ENCODE measurements around the gene KLHL2. TPM values are rescaled to one million over a fixed set of nuclear protein-coding genes. Genes with fewer than 3 reads are reported as not detected.

KLHL2 gene, protein sequence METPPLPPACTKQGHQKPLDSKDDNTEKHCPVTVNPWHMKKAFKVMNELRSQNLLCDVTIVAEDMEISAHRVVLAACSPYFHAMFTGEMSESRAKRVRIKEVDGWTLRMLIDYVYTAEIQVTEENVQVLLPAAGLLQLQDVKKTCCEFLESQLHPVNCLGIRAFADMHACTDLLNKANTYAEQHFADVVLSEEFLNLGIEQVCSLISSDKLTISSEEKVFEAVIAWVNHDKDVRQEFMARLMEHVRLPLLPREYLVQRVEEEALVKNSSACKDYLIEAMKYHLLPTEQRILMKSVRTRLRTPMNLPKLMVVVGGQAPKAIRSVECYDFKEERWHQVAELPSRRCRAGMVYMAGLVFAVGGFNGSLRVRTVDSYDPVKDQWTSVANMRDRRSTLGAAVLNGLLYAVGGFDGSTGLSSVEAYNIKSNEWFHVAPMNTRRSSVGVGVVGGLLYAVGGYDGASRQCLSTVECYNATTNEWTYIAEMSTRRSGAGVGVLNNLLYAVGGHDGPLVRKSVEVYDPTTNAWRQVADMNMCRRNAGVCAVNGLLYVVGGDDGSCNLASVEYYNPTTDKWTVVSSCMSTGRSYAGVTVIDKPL
- total RNA-seq: 12.6 and 15.3 TPM in 2 replicates

DNA sequence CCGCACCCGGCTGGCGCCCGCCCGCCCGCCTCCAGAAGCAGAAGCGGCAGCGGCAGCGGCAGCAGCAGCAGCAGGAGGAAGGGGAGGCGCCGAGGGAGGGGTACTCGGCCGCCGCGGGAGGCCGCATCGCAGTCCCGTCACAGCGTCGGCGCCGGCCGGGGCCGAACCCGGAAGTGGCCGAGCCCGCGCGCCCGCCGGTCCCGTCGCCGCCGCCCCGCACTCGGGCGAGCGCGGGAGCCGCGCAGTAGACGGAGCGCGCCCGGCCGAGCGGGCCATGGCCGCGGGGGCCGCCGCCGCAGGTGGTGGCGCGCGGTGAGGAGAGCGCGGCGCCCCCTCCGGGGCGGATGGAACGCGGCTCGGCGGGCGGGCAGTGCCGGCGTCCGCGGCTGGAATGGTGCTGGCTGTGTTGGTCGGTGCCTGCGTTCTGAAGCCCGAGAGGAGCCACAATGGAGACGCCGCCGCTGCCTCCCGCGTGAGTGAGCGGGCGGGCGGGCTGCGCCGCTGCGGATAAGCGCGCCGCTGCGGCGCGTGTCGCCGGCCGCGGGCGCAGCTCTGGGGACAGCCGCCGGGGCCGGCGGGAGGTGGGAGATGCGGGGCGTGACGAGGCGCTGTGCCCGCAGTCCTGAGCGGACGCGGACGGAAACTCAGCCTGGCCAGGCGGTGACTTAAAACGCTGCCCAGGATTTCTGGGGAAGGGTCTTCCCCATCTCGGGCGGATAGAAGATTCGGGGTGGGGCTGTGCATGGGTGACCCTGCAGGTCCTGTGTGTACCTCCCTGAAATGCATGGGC is at the start of gene KLHL2:
KLHL2 (plus strand) TSS at position 131 of the 790 bp plus-strand sequence; CDS start at position 447, 316 bp downstream.

DNA sequence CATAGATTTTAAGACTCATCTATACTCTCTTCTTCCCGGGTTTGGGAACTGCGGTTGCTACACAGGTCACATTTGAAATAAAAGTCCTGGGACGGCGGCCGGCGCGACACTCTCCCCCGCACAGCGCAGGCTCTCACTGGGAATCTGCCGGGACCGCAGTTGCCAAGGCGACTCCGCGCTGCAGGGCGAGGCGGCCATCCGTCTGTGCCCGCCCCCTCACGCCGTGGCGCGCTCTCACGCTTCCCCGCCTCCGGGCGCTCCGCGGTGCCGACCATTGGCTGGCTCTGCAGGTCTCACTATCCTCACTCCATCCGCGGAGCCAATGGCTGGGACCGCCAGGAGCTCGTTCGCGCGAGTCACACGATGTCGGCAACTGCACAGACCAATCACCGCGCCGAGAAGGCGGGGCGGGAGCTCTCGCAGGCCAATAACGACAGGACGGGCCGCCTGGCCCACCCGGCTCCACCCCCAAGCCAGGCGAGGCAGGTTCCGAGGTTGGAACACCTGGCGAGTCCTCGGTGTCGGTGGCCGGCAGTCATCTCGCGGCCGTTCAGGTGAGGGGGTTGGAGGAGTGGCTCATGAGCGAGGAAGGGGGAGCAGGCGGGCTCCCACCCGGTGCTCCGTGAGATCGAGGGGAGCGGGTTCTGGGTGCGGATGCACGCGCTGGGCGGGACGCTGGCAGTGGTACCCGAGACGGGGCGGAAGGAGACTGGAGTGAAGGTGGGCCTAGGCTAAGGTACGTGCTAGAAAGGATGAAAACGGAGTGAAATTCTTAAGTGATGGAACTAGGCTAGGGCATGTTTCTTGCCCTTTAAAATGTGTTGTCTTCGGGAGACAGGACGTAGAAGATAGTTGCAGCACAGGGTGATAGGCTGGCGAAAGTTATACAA is 120.1 kb downstream of the KLHL2 start, which contains the start of gene MSMO1:
MSMO1 (plus strand) TSS at position 459 of the 890 bp plus-strand sequence. CDS start 5,702 bp downstream, outside the sequence.

Other genes starting within 250 kb of the KLHL2 start
- 1.1 and 1.6 TPM in 2 replicates for gene TRIM61, start 229.9 kb upstream of the KLHL2 start, total RNA-seq
- not detected in 2 replicates for gene TRIM60, start 175.6 kb upstream of the KLHL2 start, total RNA-seq
- gene TRIM75, start 153.7 kb upstream of the KLHL2 start, total RNA-seq: not detected in 2 replicates
- gene TMEM192, start 94.7 kb upstream of the KLHL2 start, total RNA-seq: 1.1 and 2.7 TPM in 2 replicates
- gene MSMO1, start 120.1 kb downstream of the KLHL2 start, total RNA-seq: 40.8 and 86.8 TPM in 2 replicates
- 3.9 and 4.3 TPM in 2 replicates for gene CPE, start 171.4 kb downstream of the KLHL2 start, total RNA-seq

Data from bronchial smooth muscle cell (primary cell).